HCT116 (cell line): ENCODE data around the gene ICAM1. TPM values are rescaled to one million over a fixed set of nuclear protein-coding genes. Genes with fewer than 3 reads are reported as not detected.

Source experiments
- ATAC-seq: fragments of 200-7000 bp; cut with Tn5 transposase; 2 replicates; pipeline ENCODE4 v1.9.1; 2020; ENCODE audit warnings: mild to moderate bottlenecking, moderate library complexity
- BruUV-seq: library from RNA; stranded (reverse); fragments of 400-500 nt; replicated peaks from 2 replicates; lab custom pipeline; 2021; lab: Mats Ljungman, UMichigan
- CTCF ChIA-PET: fragments of 300-600 bp; sonication (Branson Sonifier 250); formaldehyde crosslinking; loops from one replicate; lab custom pipeline; 2021; ENCODE audit warnings: antibody characterized with exemption; lab: Charles Lee
- POLR2A ChIA-PET: fragments of 300-600, 350-600 bp; sonication (Branson Sonifier 250); formaldehyde crosslinking; loops from one replicate; lab custom pipeline; 2021; ENCODE audit warnings: antibody characterized with exemption; lab: Charles Lee
- RAD21 ChIA-PET, 2 experiments: fragments of 300-600 bp; sonication (Branson Sonifier 250); formaldehyde crosslinking; loops; one replicate each; lab custom pipeline; 2023; ENCODE audit warnings: low total read pairs in 2 of 2; ENCODE audit not compliant: uncharacterized antibody in 2 of 2, unreplicated experiment in 2 of 2, low non-redundant PET in 1 of 2; lab: Charles Lee
- DNase-seq: peaks from one replicate; pipeline ENCODE4 v3.0.0-alpha.2; 2010; ENCODE audit warnings: low read depth, low spot score
- H2AFZ ChIP-seq: fragments of 200-600 bp; shearing (Covaris generic), sonication (generic); 2 replicates; pipeline ENCODE4 v1.6.1; 2017; ENCODE audit warnings: low read depth, mixed run types, mixed read lengths, antibody characterized with exemption, low read length; ENCODE audit not compliant: poor library complexity, severe bottlenecking
- H3K27ac ChIP-seq: 2 replicates; pipeline ENCODE4 v1.5.1; 2012; ENCODE audit warnings: low read depth, low read length
- H3K27me3 ChIP-seq: fragments of 200-600 bp; sonication (generic); 2 replicates; pipeline ENCODE4 v1.6.1; 2016; ENCODE audit warnings: mixed run types, low read length, mixed read lengths; ENCODE audit not compliant: insufficient read depth
- H3K36me3 ChIP-seq, 2 experiments: fragments of 200-500 bp in 1 of 2; fragments of 200-600 bp in 1 of 2; sonication (Bioruptor generic) in 1 of 2; sonication (generic) in 1 of 2; 2 replicates each; pipeline versions ENCODE4 v1.5.1 to v1.6.1; 2014 to 2016; ENCODE audit warnings: low read length in 2 of 2, inconsistent platforms in 1 of 2, mixed read lengths in 1 of 2, mixed run types in 1 of 2; ENCODE audit not compliant: insufficient read depth in 2 of 2, control insufficient read depth in 1 of 2
- H3K4me1 ChIP-seq, 2 experiments: fragments of 200-600 bp in 1 of 2; sonication (generic) in 1 of 2; 2 replicates each; pipeline versions ENCODE4 v1.5.1 to v1.6.1; 2012 to 2017; ENCODE audit warnings: low read length in 2 of 2, inconsistent platforms in 1 of 2, mild to moderate bottlenecking in 1 of 2, mixed read lengths in 1 of 2, mixed run types in 1 of 2, moderate library complexity in 1 of 2; ENCODE audit not compliant: insufficient read depth in 2 of 2, control insufficient read depth in 1 of 2
- H3K4me2 ChIP-seq: fragments of 200-600 bp; sonication (generic); 2 replicates; pipeline ENCODE4 v1.6.1; 2017; ENCODE audit warnings: mixed run types, low read length, mixed read lengths
- H3K4me3 ChIP-seq, 2 experiments: fragments of 200-600 bp in 1 of 2; sonication (generic) in 1 of 2; replicated peaks in 1 of 2; 2 replicates each; pipeline ENCODE4 v1.5.1; 2011 to 2016; ENCODE audit warnings: low read length in 2 of 2, control low read depth in 1 of 2, low read depth in 1 of 2, mild to moderate bottlenecking in 1 of 2, mixed read lengths in 1 of 2, mixed run types in 1 of 2
- H3K79me2 ChIP-seq: fragments of 200-600 bp; sonication (generic); 2 replicates; pipeline ENCODE4 v1.6.1; 2017; ENCODE audit warnings: mild to moderate bottlenecking, mixed run types, low read length, moderate library complexity, mixed read lengths; ENCODE audit not compliant: insufficient read depth
- H3K9ac ChIP-seq: fragments of 200-600 bp; sonication (generic); 2 replicates; pipeline ENCODE4 v1.6.1; 2016; ENCODE audit warnings: low read length, mixed read lengths
- H3K9me2 ChIP-seq: fragments of 200-600 bp; sonication (generic), shearing (Covaris generic); 2 replicates; pipeline ENCODE4 v1.6.1; 2017; ENCODE audit warnings: mixed run types, mild to moderate bottlenecking, moderate library complexity; ENCODE audit not compliant: insufficient read depth
- H3K9me3 ChIP-seq, 2 experiments: fragments of 200-500 bp in 1 of 2; fragments of 200-600 bp in 1 of 2; sonication (Bioruptor generic) in 1 of 2; sonication (generic) in 1 of 2; 2 replicates each; pipeline ENCODE4 v1.6.1; 2014 to 2017; ENCODE audit warnings: low read length in 2 of 2, mixed read lengths in 2 of 2, inconsistent platforms in 1 of 2, low read depth in 1 of 2, mild to moderate bottlenecking in 1 of 2, mixed run types in 1 of 2, moderate library complexity in 1 of 2; ENCODE audit not compliant: control insufficient read depth in 1 of 2, insufficient read depth in 1 of 2
- H4K20me1 ChIP-seq: fragments of 200-600 bp; sonication (generic), shearing (Covaris generic); 2 replicates; pipeline ENCODE4 v1.6.1; 2017; ENCODE audit warnings: mixed run types, mild to moderate bottlenecking, moderate library complexity; ENCODE audit not compliant: insufficient read depth
- FOSL1 ChIP-seq: IDR thresholded peaks from 2 replicates; pipeline ENCODE4 v1.6.1; 2012; ENCODE audit warnings: low read depth
- POLR2A ChIP-seq: IDR thresholded peaks from 2 replicates; pipeline ENCODE4 v1.7.0; 2011; ENCODE audit warnings: borderline replicate concordance; ENCODE audit not compliant: insufficient read depth, insufficient read length; ENCODE audit errors: extremely low read depth
- POLR2AphosphoS5 ChIP-seq: IDR thresholded peaks from 2 replicates; pipeline ENCODE4 v1.6.1; 2011; ENCODE audit warnings: mild to moderate bottlenecking, low read depth, low read length, moderate library complexity
- SIN3A ChIP-seq: IDR thresholded peaks from 2 replicates; pipeline ENCODE4 v1.6.1; 2012; ENCODE audit warnings: low read depth
- YY1 ChIP-seq: IDR thresholded peaks from 2 replicates; pipeline ENCODE4 v1.6.1; 2011; ENCODE audit warnings: low read length, low read depth, moderate library complexity, mild to moderate bottlenecking; ENCODE audit not compliant: insufficient replicate concordance; ENCODE audit errors: extremely low read depth
- ZFX ChIP-seq: fragments of 450-650 bp; IDR thresholded peaks from 2 replicates; pipeline ENCODE4 v1.6.1; 2017
- intact Hi-C: fragments of 100-400 bp; cut with micrococcal nuclease; formaldehyde crosslinking; loops from 2 replicates; pipeline ENCODE4 v1.10.0; 2022
- total RNA-seq: library from RNA; stranded (reverse); gene quantifications from one replicate; pipeline ENCODE4 v1.2.1, GENCODE V29; 2021; ENCODE audit not compliant: unreplicated experiment
- TF ChIP-seq, protein P1 (sequence below): IDR thresholded peaks from 2 replicates; pipeline ENCODE4 v1.6.1; 2012
- TF ChIP-seq, protein P2 (sequence below), 3 experiments: fragments of 200-600 bp in 1 of 3; sonication (generic) in 1 of 3; IDR thresholded peaks in 2 of 3; conservative IDR thresholded peaks in 1 of 3; 2 replicates each; pipeline ENCODE4 v1.5.1; 2012 to 2017; ENCODE audit warnings: low read depth in 2 of 3, low read length in 2 of 3, antibody characterized with exemption in 1 of 3, borderline replicate concordance in 1 of 3, control low read depth in 1 of 3, mild to moderate bottlenecking in 1 of 3, mixed read lengths in 1 of 3, mixed run types in 1 of 3, moderate library complexity in 1 of 3; ENCODE audit not compliant: insufficient read depth in 1 of 3

Gene ICAM1
- total RNA-seq, 1 experiment from 2014 or later: 5.0 TPM

DNA sequence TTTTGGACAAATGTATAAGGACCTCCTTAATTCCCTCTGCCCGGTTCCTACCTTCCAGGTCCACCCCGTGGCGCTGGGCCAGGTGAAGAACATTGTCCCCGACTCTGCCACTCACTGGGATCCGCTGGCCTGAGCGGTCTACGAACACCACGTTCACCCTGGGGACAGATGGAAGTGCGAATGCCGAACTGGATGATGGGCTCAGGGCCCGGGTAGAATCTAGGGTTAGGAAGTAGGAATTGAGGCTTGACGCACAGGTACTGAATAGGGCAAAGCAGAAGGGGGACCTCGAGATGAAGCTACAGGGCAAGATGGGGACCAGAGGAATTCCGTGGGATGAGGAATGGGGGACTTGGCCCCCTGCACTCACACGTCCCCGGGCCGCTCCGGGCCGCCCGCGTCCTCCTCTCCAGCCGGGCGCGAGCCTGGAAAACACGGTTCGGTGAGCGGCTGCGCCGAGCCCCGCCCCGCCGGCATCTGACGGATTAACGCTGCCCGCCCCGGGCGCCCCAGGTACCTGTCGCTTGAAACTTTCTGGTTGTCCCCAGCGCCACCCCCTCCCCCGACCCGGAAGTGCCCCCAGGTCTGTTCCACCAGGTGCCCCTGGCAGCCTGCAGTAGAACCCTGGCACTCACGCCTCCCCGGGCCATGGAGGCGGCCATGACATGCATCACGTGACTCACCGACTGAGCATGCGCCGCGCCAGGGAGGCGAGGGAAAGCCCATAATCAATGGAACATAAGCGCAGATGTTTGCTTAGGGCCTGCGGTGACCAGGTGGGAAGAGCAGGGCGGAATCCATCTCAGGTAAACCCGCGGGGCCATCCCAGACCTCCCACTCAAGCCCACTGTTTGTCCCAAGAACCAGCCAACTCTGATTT, 44.7 kb downstream of the ICAM1 start, which contains the start of gene FDX2:
TSS of gene FDX2 (minus strand) at position 681 of the 880 bp plus-strand sequence. CDS start at position 662, 19 bp downstream.
- ChIA-PET POLR2A (interaction anchor here (1.3 to 1.8 kb wide), 2 partner anchors 19 to 26 kb away, joined by 3 to 5 read pairs; partner anchors contain the start of gene ICAM5), RAD21 (no interaction called here), CTCF (no interaction called here)
- Histone ChIP-seq H3K9ac (peak within 1 kb of the TSS; percentile 82), H4K20me1 (no peaks in the 10 kb centered on the region), H3K27ac (peak within 1 kb of the TSS; percentile 80), H3K9me3 (no peaks in the 10 kb centered on the region), H3K9me2 (no peaks in the 10 kb centered on the region), H3K27me3 (no peaks in the 10 kb centered on the region), H2AFZ (peak within 1 kb of the TSS; percentile 32)
- ATAC-seq (peak; percentile 89), DNase-seq (peak; percentile 62)
- intact Hi-C loops: no loop called here
- TF ChIP-seq, protein P1, sequence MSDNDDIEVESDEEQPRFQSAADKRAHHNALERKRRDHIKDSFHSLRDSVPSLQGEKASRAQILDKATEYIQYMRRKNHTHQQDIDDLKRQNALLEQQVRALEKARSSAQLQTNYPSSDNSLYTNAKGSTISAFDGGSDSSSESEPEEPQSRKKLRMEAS: peak; percentile 97
- TF ChIP-seq POLR2A (peak; percentile 35), ZFX (peak; percentile 51; the same call in 1 of the 2 replicates), POLR2AphosphoS5 (peak; percentile 82), SIN3A (peak; percentile 83), FOSL1 (no peak), YY1 (peak; percentile 99)
- TF ChIP-seq, protein P2, sequence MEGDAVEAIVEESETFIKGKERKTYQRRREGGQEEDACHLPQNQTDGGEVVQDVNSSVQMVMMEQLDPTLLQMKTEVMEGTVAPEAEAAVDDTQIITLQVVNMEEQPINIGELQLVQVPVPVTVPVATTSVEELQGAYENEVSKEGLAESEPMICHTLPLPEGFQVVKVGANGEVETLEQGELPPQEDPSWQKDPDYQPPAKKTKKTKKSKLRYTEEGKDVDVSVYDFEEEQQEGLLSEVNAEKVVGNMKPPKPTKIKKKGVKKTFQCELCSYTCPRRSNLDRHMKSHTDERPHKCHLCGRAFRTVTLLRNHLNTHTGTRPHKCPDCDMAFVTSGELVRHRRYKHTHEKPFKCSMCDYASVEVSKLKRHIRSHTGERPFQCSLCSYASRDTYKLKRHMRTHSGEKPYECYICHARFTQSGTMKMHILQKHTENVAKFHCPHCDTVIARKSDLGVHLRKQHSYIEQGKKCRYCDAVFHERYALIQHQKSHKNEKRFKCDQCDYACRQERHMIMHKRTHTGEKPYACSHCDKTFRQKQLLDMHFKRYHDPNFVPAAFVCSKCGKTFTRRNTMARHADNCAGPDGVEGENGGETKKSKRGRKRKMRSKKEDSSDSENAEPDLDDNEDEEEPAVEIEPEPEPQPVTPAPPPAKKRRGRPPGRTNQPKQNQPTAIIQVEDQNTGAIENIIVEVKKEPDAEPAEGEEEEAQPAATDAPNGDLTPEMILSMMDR (IDR thresholded peaks at IDR 0.05 in 2 of 3, conservative IDR thresholded peaks at IDR 0.05 in 1 of 3; ENCODE audit: borderline replicate concordance in 1 of 3, insufficient read depth in 1 of 3, low read depth in 2 of 3, low read length in 2 of 3): no peak
- TF ChIP-seq, all 23 proteins: peak for 6
- H3K4me3 ChIP-seq: peak within 1 kb of the TSS; percentile 89 to 98
- 0 out of 2 replicates have a peak, but pooled peaks cover 4% of the 10 kb centered on the region for H3K79me2 ChIP-seq
- peaks cover 9 to 14% of the 10 kb centered on the region in 2 experiments; a peak in 3 of 4 replicates for H3K36me3 ChIP-seq
- H3K4me1 ChIP-seq: peaks cover 4 to 21% of the 10 kb centered on the region in 2 experiments; a peak in 3 of 4 replicates
- BruUV-seq: TSS peak; percentile 57
- peak within 1 kb of the TSS; percentile 96 for H3K4me2 ChIP-seq
